Measurements from ENCODE around the gene ARHGAP6.

The ARHGAP6 gene

DNA sequence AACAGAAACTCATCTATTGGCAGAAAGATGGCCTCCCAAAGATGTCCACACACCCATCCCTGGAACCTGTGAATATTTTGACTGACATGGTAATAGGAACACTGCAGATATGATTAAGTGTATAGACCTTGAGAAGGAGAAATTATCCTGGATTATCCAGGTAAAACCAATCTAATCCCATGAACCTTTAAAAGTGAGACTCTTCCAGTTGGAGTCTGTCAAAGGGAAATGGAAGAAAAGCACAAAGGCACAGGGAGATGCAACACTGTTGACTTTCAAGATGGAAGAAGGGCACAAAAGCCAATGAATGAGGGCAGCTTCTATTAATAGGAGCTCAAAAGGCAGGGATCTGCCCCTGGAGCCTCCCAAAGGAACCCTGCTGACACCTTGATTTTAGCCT is 289.6 kb downstream of the ARHGAP6 start:
- no peak for DNase-seq (ENCODE audit: low read depth)
- H3K4me3 ChIP-seq (ENCODE audit: low read length): no peak overlapping the region
- no peak for TF ChIP-seq CTCF (conservative IDR thresholded peaks at IDR 0.05; ENCODE audit: low read depth, low read length)

- no peak for DNase-seq (ENCODE audit: low read depth)
- no peak for TF ChIP-seq CTCF (conservative IDR thresholded peaks at IDR 0.05; ENCODE audit: low read depth, low read length)
- no peak overlapping the region for H3K4me3 ChIP-seq (ENCODE audit: low read length)
Measured at GRCh38 chrX:11375614-11376119, 290.1 kb downstream of the ARHGAP6 start.

DNA sequence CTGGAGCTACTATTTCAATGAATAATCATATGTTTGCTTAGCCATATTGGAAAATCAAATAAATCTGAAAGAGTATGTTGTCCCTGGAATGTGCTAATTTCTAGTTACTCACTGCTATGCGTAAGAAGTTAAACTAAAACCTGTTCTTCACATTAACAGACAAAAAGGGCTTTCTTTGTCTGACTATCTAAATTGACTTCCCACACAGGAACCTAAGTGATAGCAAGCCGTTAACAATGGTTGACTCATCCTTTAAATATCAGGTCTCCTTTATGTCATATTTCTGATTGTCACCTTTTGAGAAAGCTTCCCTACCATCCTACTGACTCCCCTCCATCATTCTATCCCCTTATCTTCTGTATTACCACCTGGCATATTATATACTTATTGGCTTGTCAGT is 291.1 kb downstream of the ARHGAP6 start:
- no peak for DNase-seq (ENCODE audit: low read depth)
- no peak for TF ChIP-seq CTCF (conservative IDR thresholded peaks at IDR 0.05; ENCODE audit: low read depth, low read length)
- no peak overlapping the region for H3K4me3 ChIP-seq (ENCODE audit: low read length)

DNA sequence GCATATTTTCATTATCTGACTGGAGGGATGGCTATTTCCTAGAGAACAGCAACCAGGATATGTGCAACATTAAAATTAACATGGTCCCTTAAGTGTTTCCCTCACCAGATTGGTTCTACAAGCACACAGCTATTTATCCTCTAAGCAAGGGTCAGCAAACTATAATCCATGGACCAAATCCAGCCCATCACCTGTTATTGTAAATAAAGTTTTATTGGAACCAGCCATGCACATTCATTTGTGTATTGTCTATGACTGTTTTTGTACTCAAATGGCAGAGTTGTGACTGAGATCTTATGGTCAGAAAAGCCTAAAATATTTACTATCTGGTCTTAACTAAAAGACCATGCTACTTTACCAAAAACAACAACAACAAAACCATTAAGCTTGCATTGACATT is 294.6 kb downstream of the ARHGAP6 start:
- no peak for TF ChIP-seq CTCF (conservative IDR thresholded peaks at IDR 0.05; ENCODE audit: low read depth, low read length)
- DNase-seq (ENCODE audit: low read depth): no peak
- no peak overlapping the region for H3K4me3 ChIP-seq (ENCODE audit: low read length)

GRCh38 chrX:11367609-11368430 is 297.9 kb downstream of the ARHGAP6 start:
- no peak overlapping the region for H3K4me3 ChIP-seq (ENCODE audit: low read length)
- TF ChIP-seq CTCF (conservative IDR thresholded peaks at IDR 0.05; ENCODE audit: low read depth, low read length): no peak
- no peak for DNase-seq (ENCODE audit: low read depth)

DNA sequence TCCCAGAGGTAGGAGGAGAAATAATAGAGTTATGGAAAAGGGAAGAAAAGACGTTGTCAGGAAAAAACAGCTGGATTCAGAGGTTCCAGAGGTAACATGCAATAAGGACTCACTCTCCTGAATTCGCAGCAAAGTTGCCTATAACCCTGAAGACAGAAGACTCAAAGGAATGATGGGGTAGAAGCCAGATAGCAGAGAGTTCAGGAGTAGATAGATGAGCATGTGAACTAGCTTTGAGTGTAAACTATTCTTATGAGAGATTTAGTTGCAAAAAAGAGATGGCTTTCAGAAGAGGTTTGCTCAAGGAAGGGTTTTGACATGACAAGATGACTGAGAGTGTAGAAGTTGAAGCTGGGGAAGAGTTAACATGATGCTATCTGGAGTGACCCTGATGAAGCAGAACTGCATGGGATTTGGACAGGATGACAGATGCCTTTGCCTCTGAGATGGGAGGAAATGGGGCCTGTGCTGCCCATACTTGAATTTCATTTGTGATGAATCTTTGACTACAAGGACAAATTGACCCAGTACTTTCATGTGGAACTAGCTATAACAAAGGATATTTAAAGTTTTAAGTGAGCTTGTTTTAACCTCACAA is 298.6 kb downstream of the ARHGAP6 start:
- TF ChIP-seq CTCF (conservative IDR thresholded peaks at IDR 0.05; ENCODE audit: low read depth, low read length): no peak
- H3K4me3 ChIP-seq (ENCODE audit: low read length): no peak overlapping the region
- no peak for DNase-seq (ENCODE audit: low read depth)

- no peak for TF ChIP-seq CTCF (conservative IDR thresholded peaks at IDR 0.05; ENCODE audit: low read depth, low read length)
- DNase-seq (ENCODE audit: low read depth): no peak
- H3K4me3 ChIP-seq (ENCODE audit: low read length): no peak overlapping the region
Measured at GRCh38 chrX:11365426-11365825, 300.3 kb downstream of the ARHGAP6 start.
